SJCRH30 (cell line): ENCODE measurements around the gene C3orf70. TPM values are rescaled to one million over a fixed set of nuclear protein-coding genes. Genes with fewer than 3 reads are reported as not detected.
"Not testable (repeated sequence)": the region's sequence is repeated elsewhere in the genome, so short reads cannot be mapped to it uniquely, and the experiment has no call there.

Experiments
- DNase-seq, 2 experiments: peaks; one replicate each; pipeline ENCODE4 v3.0.0-alpha.2; 2015 to 2020
- H3K27ac ChIP-seq: fragments of 250-450 bp; sonication (Bioruptor Pico); 2 replicates; pipeline ENCODE4 v1.5.1; 2020; ENCODE audit warnings: mild to moderate bottlenecking, moderate library complexity
- H3K27me3 ChIP-seq: fragments of 250-450 bp; sonication (Bioruptor Pico); 2 replicates; pipeline ENCODE4 v1.5.1; 2020; ENCODE audit warnings: mild to moderate bottlenecking, moderate library complexity
- H3K36me3 ChIP-seq: fragments of 250-450 bp; sonication (Bioruptor Pico); 2 replicates; pipeline ENCODE4 v1.5.1; 2020; ENCODE audit warnings: mild to moderate bottlenecking, moderate library complexity
- H3K4me1 ChIP-seq: fragments of 250-450 bp; sonication (Bioruptor Pico); 2 replicates; pipeline ENCODE4 v1.5.1; 2020; ENCODE audit warnings: mild to moderate bottlenecking, moderate library complexity
- H3K4me3 ChIP-seq: fragments of 250-450 bp; sonication (Bioruptor Pico); 2 replicates; pipeline ENCODE4 v1.5.1; 2020; ENCODE audit warnings: mild to moderate bottlenecking, moderate library complexity
- H3K9me3 ChIP-seq: fragments of 250-450 bp; sonication (Bioruptor Pico); replicated peaks from 2 replicates; pipeline ENCODE4 v1.5.1; 2020; ENCODE audit warnings: mild to moderate bottlenecking, moderate library complexity
- total RNA-seq: library from RNA; depleted of rRNA; stranded (reverse); fragments of >200 nt; shearing (Covaris generic); gene quantifications from 2 replicates; pipeline ENCODE4 v1.2.3, GENCODE V29; 2014

The C3orf70 gene
- total RNA-seq, 1 experiment from 2014 or later, result 11.7 TPM

DNA sequence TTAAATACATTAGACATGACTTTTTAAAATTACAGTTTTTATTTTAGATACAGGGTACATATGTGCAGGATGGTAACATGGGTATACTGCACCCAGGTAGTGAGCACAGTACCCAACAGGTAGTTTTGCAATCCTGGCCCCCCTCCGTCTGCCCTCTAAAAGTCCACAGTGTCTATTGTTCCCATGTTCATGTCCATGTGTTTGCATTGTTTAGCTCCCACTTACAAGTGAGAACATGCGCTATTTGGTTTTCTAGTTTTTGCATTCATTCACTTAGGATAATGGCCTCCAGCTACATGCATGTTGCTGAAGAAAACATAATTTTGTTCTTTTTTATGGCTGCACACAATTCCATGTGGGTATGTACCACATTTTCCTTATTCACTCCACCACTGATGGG is 23.8 kb downstream of the C3orf70 start:
- Histone ChIP-seq H3K4me1 (no peaks in the 10 kb centered on the region; the same call in 1 of the 2 replicates), H3K27ac (no peak overlapping the region), H3K4me3 (no peak overlapping the region), H3K9me3 (no peaks in the 10 kb centered on the region), H3K27me3 (no peaks in the 10 kb centered on the region), H3K36me3 (no peaks in the 10 kb centered on the region)
- no peak for DNase-seq

DNA sequence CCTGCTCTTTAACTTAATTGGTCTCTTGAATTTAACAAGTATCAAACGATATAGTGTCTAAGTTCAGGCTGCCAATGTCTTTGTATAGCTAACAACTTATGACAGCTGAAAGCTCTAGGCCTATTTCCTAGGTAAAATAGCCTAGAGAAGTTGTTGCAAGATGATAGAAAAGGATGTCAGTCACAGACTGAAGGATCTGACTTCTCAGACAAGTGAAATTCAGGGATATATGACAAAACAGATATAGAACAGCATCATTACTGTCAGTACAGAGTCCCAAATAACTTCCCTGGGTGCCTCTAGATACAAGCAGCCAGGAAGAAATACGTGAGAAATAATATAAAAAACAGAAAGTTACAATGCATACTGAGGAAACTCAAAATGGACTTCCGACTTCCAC is 26.7 kb downstream of the C3orf70 start:
- DNase-seq, result no peak
- Histone ChIP-seq H3K4me1 (no peaks in the 10 kb centered on the region), H3K9me3 (no peaks in the 10 kb centered on the region), H3K36me3 (no peaks in the 10 kb centered on the region), H3K27ac (no peak overlapping the region), H3K27me3 (no peaks in the 10 kb centered on the region), H3K4me3 (no peak overlapping the region)

DNA sequence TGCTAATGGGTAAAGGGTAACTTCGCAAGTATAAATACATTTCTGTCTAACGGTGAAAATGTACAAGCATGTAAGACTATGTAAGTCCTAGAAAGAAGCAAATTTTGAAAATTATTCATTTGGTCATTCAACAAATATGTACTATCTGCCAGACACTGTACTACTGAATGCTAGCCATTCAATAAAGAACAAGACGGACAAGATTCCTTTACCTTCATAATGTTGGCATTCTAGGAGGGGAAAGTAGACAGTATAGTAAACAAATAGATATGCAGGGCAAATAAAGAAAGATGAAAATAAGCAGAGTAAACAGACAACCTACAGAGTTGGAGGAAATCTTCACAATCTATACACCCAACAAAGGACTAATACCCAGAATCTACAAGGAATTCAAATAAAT is 32.7 kb downstream of the C3orf70 start:
- H3K4me3 ChIP-seq, result no peak overlapping the region
- no peak for DNase-seq
- no peaks in the 10 kb centered on the region for H3K27me3 ChIP-seq
- no peaks in the 10 kb centered on the region for H3K9me3 ChIP-seq
- no peak overlapping the region for H3K27ac ChIP-seq
- no peaks in the 10 kb centered on the region for H3K36me3 ChIP-seq
- H3K4me1 ChIP-seq, result no peaks in the 10 kb centered on the region

DNA sequence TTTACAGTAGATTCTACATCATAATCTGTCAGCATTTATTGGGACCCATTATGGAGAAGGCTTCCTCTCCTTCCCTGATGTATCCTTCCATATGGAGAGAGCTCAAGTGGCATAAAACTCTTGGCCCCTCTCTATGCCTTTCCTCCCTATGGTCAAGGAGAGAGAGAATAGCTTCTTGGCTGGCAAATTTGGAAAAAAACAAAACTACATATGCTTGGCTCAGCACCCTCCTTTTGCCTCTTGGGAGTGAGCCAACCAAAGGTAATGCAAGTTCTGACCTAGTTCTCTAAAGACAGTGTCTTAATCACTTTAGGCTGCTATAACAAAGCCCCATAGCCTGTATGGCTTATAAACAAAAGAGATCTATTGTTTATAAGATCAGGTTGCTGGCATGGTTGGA is 37.5 kb downstream of the C3orf70 start:
- Histone ChIP-seq H3K36me3 (no peaks in the 10 kb centered on the region), H3K27me3 (no peaks in the 10 kb centered on the region), H3K9me3 (no peaks in the 10 kb centered on the region; the same call in 1 of the 2 replicates), H3K4me3 (no peak overlapping the region), H3K27ac (no peak overlapping the region), H3K4me1 (no peaks in the 10 kb centered on the region)
- DNase-seq, result no peak

DNA sequence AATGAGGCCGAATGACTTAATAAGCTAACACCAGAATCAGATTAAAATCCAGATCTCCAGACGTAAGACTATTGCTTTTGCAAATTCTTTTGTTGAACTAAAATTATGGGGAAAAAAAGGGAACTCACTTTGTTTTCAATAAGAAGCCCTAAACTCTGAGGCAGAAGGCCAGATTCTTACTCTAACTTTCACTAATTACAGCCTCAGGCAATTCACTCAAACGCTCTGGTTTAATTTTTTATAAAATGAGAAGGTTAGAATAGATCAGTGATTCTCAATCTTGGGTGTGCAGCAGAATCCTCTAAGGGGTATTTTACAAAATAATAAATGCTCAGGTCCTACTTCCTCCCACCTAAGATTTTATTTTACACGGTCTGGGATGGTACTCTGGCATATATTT is 38.1 kb downstream of the C3orf70 start:
- Histone ChIP-seq H3K9me3 (no peaks in the 10 kb centered on the region; the same call in 1 of the 2 replicates), H3K4me1 (no peaks in the 10 kb centered on the region), H3K27ac (no peak overlapping the region), H3K27me3 (no peaks in the 10 kb centered on the region), H3K4me3 (no peak overlapping the region), H3K36me3 (no peaks in the 10 kb centered on the region)
- no peak for DNase-seq

DNA sequence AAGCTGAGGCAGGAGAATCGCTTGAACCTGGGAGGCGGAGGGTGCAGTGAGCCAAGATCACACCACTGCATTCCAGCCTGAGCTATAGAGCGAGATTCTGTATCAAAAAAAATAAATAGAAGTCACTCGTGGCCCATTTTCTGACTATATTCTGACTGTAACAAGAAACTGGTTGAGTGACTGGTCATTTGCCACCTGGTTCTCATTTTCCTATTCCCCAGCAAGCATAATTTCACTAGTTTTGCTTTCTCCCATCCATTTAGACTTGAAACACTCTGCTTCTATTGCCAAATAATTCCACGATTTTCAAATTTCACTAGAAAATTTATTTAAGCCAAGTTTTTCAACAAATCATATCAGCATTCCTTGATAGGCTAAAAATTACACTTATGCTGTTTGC is 40.7 kb downstream of the C3orf70 start:
- H3K4me1 ChIP-seq, result no peaks in the 10 kb centered on the region

DNA sequence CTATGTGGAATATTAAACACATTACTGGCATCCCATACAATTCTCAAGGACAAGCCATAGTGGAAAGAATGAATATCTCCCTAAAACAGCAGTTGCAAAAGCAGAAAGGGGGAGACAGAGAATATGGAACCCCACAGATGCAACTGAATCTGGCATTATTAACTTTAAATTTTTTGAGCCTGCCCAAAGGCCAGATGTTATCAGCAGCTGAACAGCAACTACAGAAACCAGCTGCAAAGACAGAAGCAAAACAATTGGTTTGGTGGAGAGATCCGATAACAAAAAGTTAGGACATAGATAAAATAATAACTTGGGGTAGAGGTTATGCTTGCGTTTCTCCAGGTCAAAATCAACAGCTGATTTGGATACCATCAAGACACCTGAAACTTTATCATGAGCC is 43.8 kb downstream of the C3orf70 start:
- H3K36me3 ChIP-seq, H3K9me3 ChIP-seq, H3K27ac ChIP-seq, H3K27me3 ChIP-seq, H3K4me1 ChIP-seq, DNase-seq, H3K4me3 ChIP-seq: not testable (repeated sequence)

More for the DNA sequence above, 40.7 kb downstream of the C3orf70 start:
- Histone ChIP-seq H3K27ac (no peak overlapping the region), H3K27me3 (no peaks in the 10 kb centered on the region), H3K4me3 (no peak overlapping the region), H3K9me3 (no peaks in the 10 kb centered on the region; the same call in 1 of the 2 replicates), H3K36me3 (no peaks in the 10 kb centered on the region)
- no peak for DNase-seq

DNA sequence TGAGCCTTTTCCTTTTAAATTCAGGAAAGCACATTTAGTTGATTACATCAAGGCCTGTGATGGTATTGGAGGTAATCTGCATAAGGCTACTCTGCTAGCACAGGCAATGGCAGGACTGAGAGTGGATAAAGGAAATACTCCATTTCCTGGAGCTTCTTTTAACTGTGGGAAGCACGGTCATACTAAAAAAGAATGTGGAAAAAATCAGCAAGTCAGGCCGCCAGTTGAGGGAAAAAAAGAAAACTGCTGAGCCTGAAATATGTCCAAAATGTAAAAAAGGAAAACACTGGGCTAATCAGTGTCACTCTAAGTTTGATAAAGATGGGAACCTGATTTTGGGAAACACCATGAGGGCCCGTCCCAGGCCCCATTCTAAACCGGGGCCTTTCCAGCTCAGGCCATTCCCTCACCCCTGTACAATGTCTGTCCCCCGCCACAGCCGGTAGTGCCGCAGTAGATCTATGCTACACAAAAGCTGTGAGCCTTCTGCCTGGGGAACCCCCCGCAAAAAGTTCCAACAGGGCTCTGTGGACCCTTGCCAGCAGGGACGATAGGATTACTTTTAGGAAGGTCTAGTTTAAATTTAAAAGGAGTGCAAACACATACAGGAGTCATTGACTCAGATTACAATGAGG is 46.5 kb downstream of the C3orf70 start:
- not testable (repeated sequence) for H3K4me3 ChIP-seq, H3K36me3 ChIP-seq, H3K27me3 ChIP-seq, H3K27ac ChIP-seq, DNase-seq, H3K4me1 ChIP-seq, H3K9me3 ChIP-seq

DNA sequence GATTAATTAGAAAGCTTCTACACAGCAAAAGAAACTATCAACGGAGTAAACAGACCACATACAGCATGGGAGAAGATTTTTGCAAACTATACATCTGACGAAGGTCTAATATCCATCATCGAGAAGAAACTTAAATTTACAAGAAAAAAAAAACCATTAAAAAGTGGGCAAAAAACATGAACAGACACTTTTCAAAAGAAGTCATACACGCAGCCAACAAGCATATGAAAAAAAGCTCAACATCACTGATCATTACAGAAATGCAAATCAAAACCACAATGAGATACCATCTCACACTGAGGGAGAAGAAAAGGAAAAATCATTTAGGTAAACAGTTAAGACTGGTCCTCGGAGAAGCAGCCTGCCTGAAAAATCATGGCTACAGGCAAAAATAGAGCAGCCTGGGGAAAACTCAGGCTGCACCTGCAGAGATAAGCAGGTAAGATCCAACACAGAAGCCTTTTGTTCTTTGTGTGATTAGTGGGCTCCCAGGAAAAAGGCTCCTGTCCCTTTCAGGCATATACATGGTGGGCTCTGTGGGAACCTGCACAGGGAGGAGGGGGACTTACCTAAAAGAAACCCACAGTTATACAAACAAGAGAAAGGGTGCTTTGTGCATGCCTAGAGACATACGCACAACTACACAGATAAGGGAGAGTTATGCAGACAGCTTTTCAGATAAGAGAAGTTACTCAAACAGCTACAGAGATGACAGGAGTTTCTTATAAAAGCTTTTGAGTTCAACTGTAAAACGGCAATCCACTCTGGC is 49.3 kb downstream of the C3orf70 start:
- Histone ChIP-seq H3K27ac (no peak overlapping the region), H3K36me3 (no peaks in the 10 kb centered on the region), H3K4me3 (no peak overlapping the region), H3K9me3 (no peaks in the 10 kb centered on the region; the same call in 1 of the 2 replicates), H3K27me3 (no peaks in the 10 kb centered on the region), H3K4me1 (no peaks in the 10 kb centered on the region)
- DNase-seq, result no peak

DNA sequence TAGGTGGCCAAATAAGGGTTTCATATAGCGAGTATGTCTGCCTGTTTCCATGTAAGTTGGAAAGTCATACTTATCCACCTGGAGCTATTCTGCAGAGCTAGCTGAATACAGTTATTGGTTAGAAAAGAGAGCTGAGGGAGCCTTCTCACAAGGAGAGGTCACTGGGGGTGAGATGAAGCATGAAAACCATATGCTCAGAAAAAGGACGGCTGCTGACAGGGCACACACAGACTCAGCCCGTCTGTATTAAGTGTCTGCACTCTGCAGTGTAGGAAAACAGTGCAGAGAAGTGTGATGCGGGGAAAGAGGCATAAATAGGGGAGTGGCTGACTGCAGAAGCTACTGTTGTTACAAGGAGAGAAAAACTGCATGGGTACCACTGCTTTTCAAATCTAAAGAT is 58.2 kb downstream of the C3orf70 start:
- H3K27ac ChIP-seq, result no peak overlapping the region
- H3K9me3 ChIP-seq, result no peaks in the 10 kb centered on the region; the same call in 1 of the 2 replicates
- no peaks in the 10 kb centered on the region for H3K36me3 ChIP-seq
- DNase-seq, result no peak
- peaks cover 7% of the 10 kb centered on the region for H3K4me1 ChIP-seq
- no peaks in the 10 kb centered on the region for H3K27me3 ChIP-seq
- H3K4me3 ChIP-seq, result no peak overlapping the region

DNA sequence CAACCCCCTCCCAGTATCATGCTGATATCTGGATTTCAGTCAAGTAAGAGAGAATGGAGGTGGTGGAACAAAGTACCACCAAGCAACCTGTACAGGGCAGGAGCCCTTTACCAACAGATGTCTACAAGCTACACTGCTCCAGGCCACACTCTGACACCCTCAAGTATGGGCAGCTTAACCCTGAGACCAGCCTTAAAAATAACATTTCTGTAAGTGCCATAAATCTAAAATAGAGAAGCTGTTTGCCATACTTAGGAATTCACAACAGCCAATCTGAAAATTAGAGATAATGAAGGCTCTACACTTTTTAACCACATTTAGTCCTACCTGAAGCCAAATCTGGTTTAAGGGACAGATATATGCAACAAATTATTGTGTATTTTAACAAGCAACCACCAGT is 59.7 kb downstream of the C3orf70 start:
- H3K4me1 ChIP-seq, result peaks cover 5% of the 10 kb centered on the region
- H3K27ac ChIP-seq, result no peak overlapping the region
- H3K36me3 ChIP-seq, result no peaks in the 10 kb centered on the region
- H3K4me3 ChIP-seq, result no peak overlapping the region
- no peaks in the 10 kb centered on the region for H3K27me3 ChIP-seq
- H3K9me3 ChIP-seq, result no peaks in the 10 kb centered on the region; the same call in 1 of the 2 replicates
- no peak for DNase-seq

DNA sequence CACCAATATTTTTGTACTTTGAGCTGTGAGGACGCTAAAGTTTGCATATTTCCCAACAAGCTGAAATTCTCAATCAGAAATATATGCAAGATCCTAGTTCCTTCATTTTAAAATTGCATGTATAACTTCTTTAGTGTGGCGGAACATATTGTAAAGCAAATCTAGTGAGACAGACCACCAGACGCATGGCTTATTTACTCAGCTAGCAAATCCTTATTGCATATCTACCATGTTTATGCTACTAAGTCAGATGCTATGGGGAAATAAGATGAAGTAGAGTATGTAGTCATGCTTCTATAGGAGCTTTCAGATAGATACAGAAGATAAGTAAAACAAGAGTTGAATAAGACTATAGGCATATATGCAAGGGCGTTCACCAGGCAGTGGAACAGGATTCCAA is 62.0 kb downstream of the C3orf70 start:
- H3K4me1 ChIP-seq, result no peaks in the 10 kb centered on the region; the same call in 1 of the 2 replicates
- H3K27me3 ChIP-seq, result no peaks in the 10 kb centered on the region
- no peak overlapping the region for H3K4me3 ChIP-seq
- no peak overlapping the region for H3K27ac ChIP-seq
- no peaks in the 10 kb centered on the region for H3K9me3 ChIP-seq
- no peak for DNase-seq
- no peaks in the 10 kb centered on the region for H3K36me3 ChIP-seq

DNA sequence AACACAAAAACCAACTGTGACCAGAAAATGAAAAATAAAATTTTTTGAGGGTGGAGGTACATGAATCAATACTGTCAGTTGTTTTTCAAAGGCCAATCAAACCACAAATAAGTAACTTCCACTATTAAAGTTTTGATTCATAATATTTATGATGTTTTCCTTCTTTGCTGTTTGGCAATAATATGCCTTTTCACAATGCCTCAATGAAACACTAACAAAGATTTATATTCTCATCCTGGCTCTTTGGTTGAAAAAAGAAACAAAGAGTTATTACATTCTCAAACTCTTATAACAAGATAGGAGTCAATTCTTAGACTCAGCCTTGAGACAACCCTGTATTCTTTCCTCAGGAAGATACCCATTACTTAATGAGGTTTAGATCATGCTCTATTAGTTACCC is 63.1 kb downstream of the C3orf70 start:
- Histone ChIP-seq H3K27ac (no peak overlapping the region), H3K36me3 (no peaks in the 10 kb centered on the region), H3K4me3 (no peak overlapping the region), H3K4me1 (no peaks in the 10 kb centered on the region; the same call in 1 of the 2 replicates), H3K9me3 (no peaks in the 10 kb centered on the region), H3K27me3 (no peaks in the 10 kb centered on the region)
- no peak for DNase-seq

DNA sequence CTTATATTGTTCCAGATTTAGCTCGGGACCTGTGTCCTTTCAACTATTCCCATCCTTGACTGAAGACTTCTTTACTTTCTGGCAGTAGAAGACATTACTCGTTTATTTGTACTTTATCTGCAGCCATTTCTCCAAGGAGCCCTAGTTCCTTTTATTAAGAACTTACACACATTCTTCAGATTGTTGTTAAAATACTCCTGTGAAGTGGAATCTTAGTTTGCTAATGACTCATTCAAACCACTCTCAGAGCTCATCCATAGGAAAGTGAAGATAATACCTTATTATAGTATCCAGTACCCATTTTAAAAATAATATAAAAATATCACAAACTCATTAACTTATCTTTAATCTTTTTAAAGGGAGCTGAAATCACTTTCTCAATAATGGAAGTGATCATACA is 63.5 kb downstream of the C3orf70 start:
- Histone ChIP-seq H3K36me3 (no peaks in the 10 kb centered on the region), H3K27ac (no peak overlapping the region), H3K4me1 (no peaks in the 10 kb centered on the region; the same call in 1 of the 2 replicates), H3K9me3 (no peaks in the 10 kb centered on the region), H3K4me3 (no peak overlapping the region), H3K27me3 (no peaks in the 10 kb centered on the region)
- no peak for DNase-seq

DNA sequence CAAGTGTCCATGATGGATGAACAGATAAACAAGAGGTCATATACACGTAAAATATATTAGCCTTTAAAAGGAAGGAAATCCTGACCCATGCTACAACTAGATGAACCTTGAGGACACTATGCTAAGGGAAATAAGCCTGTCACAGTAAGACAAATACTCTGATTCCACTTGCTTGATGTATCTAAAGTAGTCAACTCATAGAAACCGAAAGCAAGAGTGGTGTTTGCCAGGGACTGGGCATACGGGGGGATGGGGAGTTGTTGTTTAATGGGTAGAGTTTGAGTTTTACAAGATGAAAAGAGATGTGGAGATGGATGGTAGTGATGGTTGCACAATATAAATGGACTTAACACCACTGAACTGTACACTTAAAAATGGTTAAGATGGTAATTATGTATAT is 65.4 kb downstream of the C3orf70 start:
- no peak overlapping the region for H3K27ac ChIP-seq
- DNase-seq, result no peak
- no peaks in the 10 kb centered on the region for H3K36me3 ChIP-seq
- no peaks in the 10 kb centered on the region for H3K9me3 ChIP-seq
- no peak overlapping the region for H3K4me3 ChIP-seq
- peaks cover 4% of the 10 kb centered on the region for H3K4me1 ChIP-seq
- H3K27me3 ChIP-seq, result no peaks in the 10 kb centered on the region
